ENCODE data around the gene DSTN.

The DSTN gene

GRCh38 chr20:17549131-17549530, 20.7 kb upstream of the DSTN start:
- DNase-seq (ENCODE audit: low read depth): no peak

- DNase-seq (ENCODE audit: low read depth): no peak
Observed at GRCh38 chr20:17555106-17555505, 14.8 kb upstream of the DSTN start.

GRCh38 chr20:17556837-17557674, 12.8 kb upstream of the DSTN start:
- no peak for DNase-seq (ENCODE audit: low read depth)

GRCh38 chr20:17557675-17558006, 12.2 kb upstream of the DSTN start:
- no peak for DNase-seq (ENCODE audit: low read depth)

GRCh38 chr20:17558154-17558940, 11.5 kb upstream of the DSTN start:
- no peak for DNase-seq (ENCODE audit: low read depth)

GRCh38 chr20:17558941-17559304, 11.0 kb upstream of the DSTN start:
- DNase-seq (ENCODE audit: low read depth): no peak

GRCh38 chr20:17559338-17559737, 10.5 kb upstream of the DSTN start:
- no peak for DNase-seq (ENCODE audit: low read depth)

GRCh38 chr20:17560344-17561074, 9.4 kb upstream of the DSTN start:
- DNase-seq (ENCODE audit: low read depth): no peak

- no peak for DNase-seq (ENCODE audit: low read depth)
Observed at GRCh38 chr20:17562804-17563305, 7.0 kb upstream of the DSTN start.

GRCh38 chr20:17565169-17565845, 4.6 kb upstream of the DSTN start:
- no peak for DNase-seq (ENCODE audit: low read depth)

- DNase-seq (ENCODE audit: low read depth): no peak
Observed at GRCh38 chr20:17566345-17566744, 3.5 kb upstream of the DSTN start.

- DNase-seq (ENCODE audit: low read depth): no peak
Observed at GRCh38 chr20:17568045-17568788, 1.7 kb upstream of the DSTN start.

- DNase-seq (ENCODE audit: low read depth): no peak
Observed at GRCh38 chr20:17568972-17569521, 828 bp upstream of the DSTN start.

GRCh38 chr20:17570347-17571152, 675 bp downstream of the DSTN start:
- DNase-seq (ENCODE audit: low read depth): no peak

- DNase-seq (ENCODE audit: low read depth): no peak
Observed at GRCh38 chr20:17571153-17571527, 1.3 kb downstream of the DSTN start.

GRCh38 chr20:17572034-17572638, 2.3 kb downstream of the DSTN start:
- DNase-seq (ENCODE audit: low read depth): no peak

- no peak for DNase-seq (ENCODE audit: low read depth)
Observed at GRCh38 chr20:17573463-17573862, 3.6 kb downstream of the DSTN start.

GRCh38 chr20:17576215-17576614, 6.3 kb downstream of the DSTN start:
- DNase-seq (ENCODE audit: low read depth): no peak

- no peak for DNase-seq (ENCODE audit: low read depth)
Observed at GRCh38 chr20:17579369-17580039, 9.6 kb downstream of the DSTN start.

Data from stimulated activated CD8-positive, alpha-beta memory T cell treated with anti-CD3 and anti-CD28 coated beads, Interleukin-15, amount 100 ng/mL, for 1 hour (primary cell).